HEK293T (cell line): Measurements from ENCODE around the gene MYO15B.

Source experiments
- CTCF ChIA-PET: fragments of 350-600 bp; formaldehyde crosslinking; extraction: SDS; loops from one replicate; lab custom pipeline; 2021; ENCODE audit warnings: antibody characterized with exemption, inconsistent platforms; lab: Yijun Ruan, JAX
- POLR2A ChIA-PET: fragments of 350-600 bp; formaldehyde crosslinking; extraction: SDS; loops from one replicate; lab custom pipeline; 2020; ENCODE audit warnings: antibody characterized with exemption, inconsistent platforms; lab: Yijun Ruan, JAX
- DNase-seq: peaks from one replicate; pipeline ENCODE4 v3.0.0; 2012; ENCODE audit warnings: mixed read lengths; ENCODE audit errors: extremely low spot score
- ARNT ChIP-seq: fragments of 450-650 bp; IDR thresholded peaks from 2 replicates; pipeline ENCODE4 v1.6.1; 2017; ENCODE audit warnings: mild to moderate bottlenecking
- BHLHE40 ChIP-seq: fragments of 450-650 bp; IDR thresholded peaks from 2 replicates; pipeline ENCODE4 v1.6.1; 2016; ENCODE audit warnings: mild to moderate bottlenecking, moderate library complexity, borderline replicate concordance
- CTBP1 ChIP-seq: fragments of 450-650 bp; IDR thresholded peaks from 2 replicates; pipeline ENCODE4 v1.6.1; 2016; ENCODE audit warnings: borderline replicate concordance
- ELF4 ChIP-seq: fragments of 450-650 bp; IDR thresholded peaks from 2 replicates; pipeline ENCODE4 v1.6.1; 2017; ENCODE audit warnings: antibody characterized with exemption
- FOXA1 ChIP-seq: fragments of 450-650 bp; IDR thresholded peaks from 2 replicates; pipeline ENCODE4 v1.6.1; 2016; ENCODE audit warnings: mild to moderate bottlenecking
- FOXK2 ChIP-seq: fragments of 450-650 bp; IDR thresholded peaks from 2 replicates; pipeline ENCODE4 v1.6.1; 2016; ENCODE audit warnings: mild to moderate bottlenecking
- FOXM1 ChIP-seq: fragments of 450-650 bp; IDR thresholded peaks from 2 replicates; pipeline ENCODE4 v1.6.1; 2017; ENCODE audit warnings: mild to moderate bottlenecking, borderline replicate concordance
- HDGF ChIP-seq: fragments of 450-650 bp; IDR thresholded peaks from 2 replicates; pipeline ENCODE4 v1.6.1; 2017; ENCODE audit warnings: antibody characterized with exemption, borderline replicate concordance
- L3MBTL2 ChIP-seq: fragments of 450-650 bp; conservative IDR thresholded peaks from 2 replicates; pipeline ENCODE4 v1.6.1; 2016; ENCODE audit warnings: mild to moderate bottlenecking
- LEF1 ChIP-seq: fragments of 450-650 bp; IDR thresholded peaks from 2 replicates; pipeline ENCODE4 v1.6.1; 2017; ENCODE audit warnings: mild to moderate bottlenecking, borderline replicate concordance
- NFRKB ChIP-seq: fragments of 450-650 bp; IDR thresholded peaks from 2 replicates; pipeline ENCODE4 v1.6.1; 2016; ENCODE audit warnings: mild to moderate bottlenecking, moderate library complexity
- PKNOX1 ChIP-seq: fragments of 450-650 bp; IDR thresholded peaks from 2 replicates; pipeline ENCODE4 v1.6.1; 2016
- SP1 ChIP-seq: fragments of 450-650 bp; IDR thresholded peaks from 2 replicates; pipeline ENCODE4 v1.6.1; 2017
- SUZ12 ChIP-seq: fragments of 450-650 bp; IDR thresholded peaks from 2 replicates; pipeline ENCODE4 v1.6.1; 2016; ENCODE audit warnings: mild to moderate bottlenecking
- TARDBP ChIP-seq: fragments of 450-650 bp; IDR thresholded peaks from 2 replicates; pipeline ENCODE4 v1.6.1; 2016
- ZNF384 ChIP-seq: fragments of 450-650 bp; IDR thresholded peaks from 2 replicates; pipeline ENCODE4 v1.6.1; 2016

MYO15B gene

DNA sequence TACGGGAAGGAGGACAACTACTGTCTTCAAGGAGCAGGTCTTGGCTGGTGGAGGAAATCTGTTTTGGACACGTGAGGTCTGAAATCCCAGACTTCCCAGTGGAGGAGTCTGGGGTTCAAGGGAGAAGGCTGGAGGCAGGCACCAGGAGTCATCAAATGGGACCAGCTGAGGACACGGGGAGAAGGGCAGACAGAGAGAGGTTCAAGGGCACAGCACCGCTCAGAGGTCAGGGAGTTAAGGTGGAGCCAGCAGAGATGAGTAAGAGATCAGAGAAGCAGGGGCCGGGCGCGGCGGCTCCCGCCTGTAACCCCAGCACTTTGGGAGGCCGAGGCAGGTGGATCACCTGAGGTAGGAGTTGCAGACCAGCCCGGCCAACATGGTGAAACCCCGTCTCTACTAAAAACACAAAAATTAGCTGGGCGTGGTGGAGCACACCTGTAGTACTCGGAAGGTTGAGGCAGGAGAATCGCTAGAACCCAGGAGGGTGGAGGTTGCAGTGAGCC, 35.2 kb downstream of the MYO15B start:
- CTCF ChIA-PET = interaction anchor here (4.7 to 6.2 kb wide), 2 partner anchors 11 to 21 kb away, joined by 26 to 58 read pairs; partner anchors contain the start of gene SMIM5

DNA sequence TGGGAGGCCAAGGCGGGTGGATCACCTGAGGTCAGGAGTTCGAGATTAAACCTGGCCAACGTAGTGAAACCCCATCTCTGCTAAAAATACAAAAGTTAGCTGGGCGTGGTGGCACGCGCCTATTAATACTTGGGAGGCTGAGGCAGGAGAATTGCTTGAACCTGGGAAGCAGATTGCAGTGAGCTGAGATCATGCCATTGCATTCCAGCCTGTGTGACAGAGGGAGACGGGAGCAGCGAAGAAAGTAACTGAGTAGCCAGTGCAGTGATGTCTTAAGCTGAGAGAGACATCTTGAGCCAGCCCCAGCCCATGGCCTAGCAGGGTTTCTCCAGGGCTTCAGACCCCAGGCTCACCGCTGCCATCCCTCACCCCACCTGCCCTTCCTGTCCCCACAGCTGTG, 35.8 kb downstream of the MYO15B start:
- POLR2A ChIA-PET = interaction anchor here (1.2 kb wide), 1 partner anchor 156 kb away, joined by 3 read pairs; a partner anchor contains a TSS
- no peak for DNase-seq
- TF ChIP-seq L3MBTL2 (no peak), ARNT (no peak), FOXA1 (no peak), NFRKB (no peak), CTBP1 (no peak), LEF1 (no peak), ELF4 (no peak), FOXM1 (no peak), PKNOX1 (no peak), SUZ12 (no peak), ZNF384 (no peak), TARDBP (no peak), HDGF (no peak), FOXK2 (no peak), SP1 (no peak), BHLHE40 (no peak)
- CTCF ChIA-PET = interaction anchor here (0.6 to 6.2 kb wide), 4 partner anchors 10 to 1819 kb away, joined by 3 to 58 read pairs (median 19); partner anchors contain the start of gene SMIM5

More for the DNA sequence above, 35.2 kb downstream of the MYO15B start:
- TF ChIP-seq FOXA1 = no peak
- no peak for TF ChIP-seq SP1
- TF ChIP-seq L3MBTL2 = no peak
- TF ChIP-seq ELF4 = no peak
- no peak for TF ChIP-seq ARNT
- POLR2A ChIA-PET = interaction anchor here (0.5 kb wide), 1 partner anchor 232 kb away, joined by 4 read pairs; the partner anchor contains the start of gene WBP2
- DNase-seq = no peak

GRCh38 chr17:75624021-75624420, 36.4 kb downstream of the MYO15B start:
- no peak for TF ChIP-seq NFRKB
- TF ChIP-seq BHLHE40 = no peak
- TF ChIP-seq FOXK2 = no peak
- no peak for TF ChIP-seq SUZ12
- TF ChIP-seq LEF1 = no peak
- TF ChIP-seq FOXA1 = no peak
- no peak for TF ChIP-seq L3MBTL2
- TF ChIP-seq ARNT = no peak
- no peak for TF ChIP-seq CTBP1
- TF ChIP-seq HDGF = no peak
- TF ChIP-seq ELF4 = no peak
- no peak for TF ChIP-seq TARDBP
- no peak for TF ChIP-seq FOXM1
- TF ChIP-seq PKNOX1 = no peak
- no peak for TF ChIP-seq SP1
- TF ChIP-seq ZNF384 = no peak
- DNase-seq = no peak
- CTCF ChIA-PET = interaction anchor here (0.7 to 6.2 kb wide), 4 partner anchors 10 to 126 kb away, joined by 3 to 58 read pairs (median 19); partner anchors contain the start of gene SMIM5
- POLR2A ChIA-PET = interaction anchor here (1.2 kb wide), 1 partner anchor 156 kb away, joined by 3 read pairs; a partner anchor contains a TSS

DNA sequence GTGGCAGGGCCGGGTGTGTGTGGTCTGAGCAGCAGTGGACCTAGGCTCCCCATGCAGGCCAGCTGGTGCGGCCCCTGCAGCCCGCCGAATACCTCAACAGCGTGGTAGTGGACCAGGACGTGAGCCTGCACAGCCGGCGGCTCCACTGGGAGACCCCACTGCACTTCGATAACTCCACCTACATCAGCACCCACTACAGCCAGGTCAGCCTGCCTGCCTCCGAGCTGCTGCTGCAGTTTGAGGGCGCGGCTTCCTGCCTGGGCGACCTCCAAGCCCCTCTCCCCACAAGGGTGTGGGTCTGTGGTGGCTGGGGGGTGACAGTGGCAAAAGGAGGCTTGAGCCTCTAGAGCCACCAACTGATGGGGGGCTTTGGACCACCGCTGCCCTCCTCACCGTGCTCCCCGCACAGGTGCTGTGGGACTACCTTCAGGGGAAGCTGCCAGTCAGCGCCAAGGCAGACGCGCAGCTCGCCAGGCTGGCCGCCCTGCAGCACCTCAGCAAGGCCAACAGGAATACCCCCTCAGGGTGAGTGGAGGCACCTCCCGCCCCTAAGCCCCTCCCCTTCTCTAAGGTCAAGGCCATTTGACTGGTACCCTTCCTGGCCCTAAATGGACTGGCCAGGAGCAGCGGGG, 37.2 kb downstream of the MYO15B start:
- ChIA-PET CTCF (interaction anchor here (0.6 to 6.2 kb wide), 8 partner anchors 8 to 194 kb away, joined by 3 to 58 read pairs (median 9); partner anchors contain the start of gene SMIM5), POLR2A (interaction anchor here (1.0 to 1.4 kb wide), 4 partner anchors 16 to 155 kb away, joined by 3 read pairs; partner anchors contain the start of genes RECQL5 and SAP30BP)
- TF ChIP-seq TARDBP = no peak
- no peak for TF ChIP-seq ZNF384
- no peak for TF ChIP-seq LEF1
- TF ChIP-seq PKNOX1 = no peak
- no peak for TF ChIP-seq ARNT
- no peak for TF ChIP-seq FOXA1
- no peak for TF ChIP-seq ELF4
- TF ChIP-seq BHLHE40 = no peak
- no peak for TF ChIP-seq FOXM1
- TF ChIP-seq SUZ12 = no peak
- no peak for TF ChIP-seq L3MBTL2
- TF ChIP-seq FOXK2 = no peak
- no peak for TF ChIP-seq NFRKB
- TF ChIP-seq SP1 = no peak
- TF ChIP-seq HDGF = no peak
- TF ChIP-seq CTBP1 = no peak
- no peak for DNase-seq

- DNase-seq = peak; percentile 80
- no peak for TF ChIP-seq TARDBP
- no peak for TF ChIP-seq FOXA1
- TF ChIP-seq LEF1 = no peak
- TF ChIP-seq FOXM1 = no peak
- TF ChIP-seq L3MBTL2 = no peak
- no peak for TF ChIP-seq FOXK2
- TF ChIP-seq NFRKB = no peak
- TF ChIP-seq ARNT = no peak
- no peak for TF ChIP-seq ELF4
- TF ChIP-seq SUZ12 = no peak
- TF ChIP-seq HDGF = no peak
- no peak for TF ChIP-seq BHLHE40
- TF ChIP-seq SP1 = no peak
- no peak for TF ChIP-seq ZNF384
- TF ChIP-seq PKNOX1 = no peak
- TF ChIP-seq CTBP1 = no peak
- ChIA-PET CTCF (interaction anchor here (0.5 to 4.7 kb wide), 11 partner anchors 8 to 191 kb away, joined by 3 to 26 read pairs (median 4); partner anchors contain the start of gene SMIM5), POLR2A (interaction anchor here (1.0 to 1.4 kb wide), 3 partner anchors 17 to 154 kb away, joined by 3 read pairs; partner anchors contain the start of genes RECQL5 and SAP30BP)
Measured at GRCh38 chr17:75625813-75626486, 38.4 kb downstream of the MYO15B start.
